SU-DHL-6 (cell line): ENCODE measurements around the gene ARPC4.

ENCODE experiments used
- H2AFZ ChIP-seq: fragments of 200-600 bp; sonication (generic); 2 replicates; pipeline ENCODE4 v1.6.1; 2014; ENCODE audit warnings: low read depth, mild to moderate bottlenecking, moderate library complexity, mixed read lengths, antibody characterized with exemption, low read length; ENCODE audit not compliant: severe bottlenecking
- H3F3A ChIP-seq: fragments of 200-600 bp; shearing (Covaris generic); 2 replicates; pipeline ENCODE4 v1.6.0; 2016; ENCODE audit warnings: antibody characterized with exemption, mild to moderate bottlenecking; ENCODE audit not compliant: insufficient read depth
- H3K27ac ChIP-seq: fragments of 200-600 bp; sonication (generic); 2 replicates; pipeline ENCODE4 v1.5.1; 2016; ENCODE audit warnings: low read depth, mild to moderate bottlenecking, low read length, moderate library complexity, mixed read lengths
- H3K27me3 ChIP-seq: fragments of 200-600 bp; sonication (generic), shearing (Covaris generic); 2 replicates; pipeline ENCODE4 v1.6.0; 2014; ENCODE audit warnings: mild to moderate bottlenecking, low read length
- H3K36me3 ChIP-seq: fragments of 200-600 bp; sonication (generic); 2 replicates; pipeline ENCODE4 v1.6.1; 2014; ENCODE audit warnings: mild to moderate bottlenecking, low read length, mixed read lengths
- H3K4me2 ChIP-seq: fragments of 300-600, 200-600 bp; shearing (Covaris generic), sonication (generic); 2 replicates; pipeline ENCODE4 v1.6.0; 2014; ENCODE audit warnings: low read length, low read depth, mild to moderate bottlenecking; ENCODE audit not compliant: poor library complexity, severe bottlenecking
- H3K4me3 ChIP-seq: fragments of 200-600 bp; sonication (generic); 2 replicates; pipeline ENCODE4 v1.5.1; 2014; ENCODE audit warnings: antibody characterized with exemption, low read length, mild to moderate bottlenecking, mixed read lengths; ENCODE audit not compliant: insufficient read depth, poor library complexity, severe bottlenecking
- H3K79me2 ChIP-seq: fragments of 200-600 bp; sonication (generic); 2 replicates; pipeline ENCODE4 v1.6.1; 2014; ENCODE audit warnings: mild to moderate bottlenecking, low read length, moderate library complexity; ENCODE audit not compliant: insufficient read depth
- H3K9ac ChIP-seq: fragments of 200-600 bp; sonication (generic); 2 replicates; pipeline ENCODE4 v1.7.0; 2014; ENCODE audit warnings: mild to moderate bottlenecking, low read length
- H3K9me2 ChIP-seq: fragments of 200-600 bp; sonication (generic); replicated peaks from 2 replicates; pipeline ENCODE4 v1.6.1; 2014; ENCODE audit warnings: low read length; ENCODE audit not compliant: insufficient read depth
- H3K9me3 ChIP-seq: fragments of 200-600 bp; sonication (generic); 2 replicates; pipeline ENCODE4 v1.6.1; 2014; ENCODE audit warnings: low read length, mixed read lengths; ENCODE audit not compliant: insufficient read depth
- H4K20me1 ChIP-seq: fragments of 200-600 bp; sonication (generic); 2 replicates; pipeline ENCODE4 v1.6.1; 2014; ENCODE audit warnings: low read depth, mild to moderate bottlenecking, antibody characterized with exemption, low read length, moderate library complexity, mixed read lengths
- EZH2phosphoT487 ChIP-seq: fragments of 200-600 bp; sonication (generic), shearing (Covaris generic); conservative IDR thresholded peaks from 2 replicates; pipeline ENCODE4 v1.6.1; 2018; ENCODE audit warnings: mild to moderate bottlenecking, antibody characterized with exemption, low read length, moderate library complexity, mixed read lengths
- TF ChIP-seq, protein P1 (sequence below): fragments of 200-600 bp; sonication (generic); IDR thresholded peaks from one replicate; pipeline ENCODE4 v1.5.1; 2017; ENCODE audit warnings: antibody characterized with exemption, mild to moderate bottlenecking, low read length, moderate library complexity; ENCODE audit not compliant: insufficient read depth, poor library complexity, severe bottlenecking

The ARPC4 gene

DNA sequence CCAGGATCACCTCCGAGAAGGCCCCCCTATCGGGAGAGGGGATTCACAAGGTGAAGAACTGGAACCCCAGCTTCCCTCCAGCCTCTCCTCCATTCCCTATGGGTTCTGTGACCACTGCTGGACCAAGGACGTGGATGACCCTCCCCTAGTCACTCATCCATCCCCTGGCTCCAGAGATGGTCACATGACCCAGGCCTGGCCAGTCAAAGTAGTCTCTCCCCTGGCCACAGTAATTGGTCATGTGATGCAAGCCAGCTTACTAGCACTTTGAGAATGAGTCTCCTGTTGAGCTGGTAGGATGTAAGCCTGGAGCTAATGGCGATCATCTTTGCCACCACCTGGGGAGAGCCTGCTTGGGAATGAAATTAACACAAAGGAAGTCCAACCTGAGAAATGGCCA lies 27.0 kb upstream of the ARPC4 start:
- Histone ChIP-seq H2AFZ (no peak overlapping the region), H3K4me3 (no peak overlapping the region), H3K4me2 (no peak overlapping the region), H3K79me2 (no peaks in the 10 kb centered on the region), H3K9me3 (no peaks in the 10 kb centered on the region), H3K36me3 (no peaks in the 10 kb centered on the region), H3F3A (0 out of 2 replicates have a peak, but pooled peaks cover 4% of the 10 kb centered on the region), H3K9me2 (no peaks in the 10 kb centered on the region), H3K27ac (no peak overlapping the region), H3K9ac (no peak overlapping the region), H3K27me3 (no peaks in the 10 kb centered on the region), H4K20me1 (no peaks in the 10 kb centered on the region)
- TF ChIP-seq EZH2phosphoT487: no peak

DNA sequence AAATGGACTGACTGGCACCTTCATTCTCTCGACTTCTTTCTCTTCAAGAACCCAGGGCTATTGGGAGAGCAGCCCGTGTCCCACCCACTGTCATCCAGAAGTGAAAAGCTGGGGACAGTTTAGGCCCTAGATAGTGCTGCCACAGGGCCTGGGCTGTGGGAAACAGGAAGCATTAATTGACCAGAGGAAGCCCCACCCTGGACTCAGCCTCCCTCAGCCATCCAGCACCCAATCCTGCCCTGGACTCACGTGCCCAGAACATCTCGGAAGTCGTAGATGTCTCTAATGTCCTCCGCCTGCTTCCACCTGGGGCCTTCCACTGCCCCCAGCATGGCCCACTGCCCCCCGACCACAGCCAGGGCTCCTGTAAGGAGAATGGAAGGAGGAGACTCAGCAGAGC lies 25.5 kb upstream of the ARPC4 start:
- Histone ChIP-seq H4K20me1 (no peaks in the 10 kb centered on the region), H3K4me2 (no peak overlapping the region), H3K27ac (no peak overlapping the region), H3K79me2 (no peaks in the 10 kb centered on the region), H3K36me3 (no peaks in the 10 kb centered on the region), H3F3A (0 out of 2 replicates have a peak, but pooled peaks cover 4% of the 10 kb centered on the region), H3K4me3 (no peak overlapping the region), H3K9ac (no peak overlapping the region), H2AFZ (no peak overlapping the region), H3K9me3 (no peaks in the 10 kb centered on the region), H3K27me3 (no peaks in the 10 kb centered on the region), H3K9me2 (no peaks in the 10 kb centered on the region)
- TF ChIP-seq, protein P1, sequence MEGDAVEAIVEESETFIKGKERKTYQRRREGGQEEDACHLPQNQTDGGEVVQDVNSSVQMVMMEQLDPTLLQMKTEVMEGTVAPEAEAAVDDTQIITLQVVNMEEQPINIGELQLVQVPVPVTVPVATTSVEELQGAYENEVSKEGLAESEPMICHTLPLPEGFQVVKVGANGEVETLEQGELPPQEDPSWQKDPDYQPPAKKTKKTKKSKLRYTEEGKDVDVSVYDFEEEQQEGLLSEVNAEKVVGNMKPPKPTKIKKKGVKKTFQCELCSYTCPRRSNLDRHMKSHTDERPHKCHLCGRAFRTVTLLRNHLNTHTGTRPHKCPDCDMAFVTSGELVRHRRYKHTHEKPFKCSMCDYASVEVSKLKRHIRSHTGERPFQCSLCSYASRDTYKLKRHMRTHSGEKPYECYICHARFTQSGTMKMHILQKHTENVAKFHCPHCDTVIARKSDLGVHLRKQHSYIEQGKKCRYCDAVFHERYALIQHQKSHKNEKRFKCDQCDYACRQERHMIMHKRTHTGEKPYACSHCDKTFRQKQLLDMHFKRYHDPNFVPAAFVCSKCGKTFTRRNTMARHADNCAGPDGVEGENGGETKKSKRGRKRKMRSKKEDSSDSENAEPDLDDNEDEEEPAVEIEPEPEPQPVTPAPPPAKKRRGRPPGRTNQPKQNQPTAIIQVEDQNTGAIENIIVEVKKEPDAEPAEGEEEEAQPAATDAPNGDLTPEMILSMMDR: no peak
- TF ChIP-seq EZH2phosphoT487: no peak

DNA sequence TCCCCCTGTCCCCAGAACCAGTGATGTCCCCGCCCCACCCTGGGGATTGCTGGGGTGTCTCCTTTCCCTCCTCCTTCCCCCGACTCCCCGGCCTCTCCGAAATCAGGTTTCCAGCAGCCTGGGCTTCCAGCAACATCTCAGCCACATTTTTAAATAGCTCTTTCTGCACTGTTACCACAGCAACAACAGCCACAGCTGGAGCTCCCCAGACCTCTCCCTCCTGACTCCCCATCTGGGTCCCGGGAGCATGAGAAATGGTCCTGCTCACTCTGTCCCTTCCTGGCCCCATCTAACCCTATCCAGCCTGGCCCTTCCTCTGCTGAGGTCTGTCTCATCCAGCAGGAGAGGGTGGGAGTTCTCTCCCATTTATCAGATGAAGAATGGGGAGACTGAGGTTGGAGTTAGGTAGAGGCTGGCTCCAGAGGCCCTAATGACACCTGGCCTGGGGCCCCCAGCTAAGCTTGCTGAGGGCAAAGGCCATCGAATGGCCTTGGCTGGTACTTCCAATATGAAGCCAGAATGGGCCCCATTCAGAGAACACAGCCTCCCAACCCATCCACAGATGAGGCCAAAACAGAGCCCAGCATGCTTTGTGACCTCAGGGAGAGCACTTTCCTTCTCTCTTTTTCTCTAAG lies 24.6 kb upstream of the ARPC4 start:
- Histone ChIP-seq H3K4me2 (no peak overlapping the region), H3F3A (0 out of 2 replicates have a peak, but pooled peaks cover 4% of the 10 kb centered on the region), H3K27me3 (no peaks in the 10 kb centered on the region), H3K9me3 (no peaks in the 10 kb centered on the region), H3K27ac (no peak overlapping the region), H3K36me3 (no peaks in the 10 kb centered on the region), H2AFZ (no peak overlapping the region), H3K9me2 (no peaks in the 10 kb centered on the region), H3K9ac (no peak overlapping the region), H4K20me1 (no peaks in the 10 kb centered on the region), H3K79me2 (no peaks in the 10 kb centered on the region), H3K4me3 (no peak overlapping the region)
- TF ChIP-seq EZH2phosphoT487: no peak
- TF ChIP-seq, protein P1: no peak

- Histone ChIP-seq H3K9ac (no peak overlapping the region), H3K79me2 (no peaks in the 10 kb centered on the region), H3K9me2 (no peaks in the 10 kb centered on the region), H3F3A (0 out of 2 replicates have a peak, but pooled peaks cover 4% of the 10 kb centered on the region), H3K4me2 (no peak overlapping the region), H4K20me1 (no peaks in the 10 kb centered on the region), H3K27ac (no peak overlapping the region), H3K9me3 (no peaks in the 10 kb centered on the region), H3K36me3 (no peaks in the 10 kb centered on the region), H3K4me3 (no peak overlapping the region), H2AFZ (no peak overlapping the region), H3K27me3 (no peaks in the 10 kb centered on the region)
- TF ChIP-seq, protein P1: no peak
- TF ChIP-seq EZH2phosphoT487: no peak
These were observed 23.9 kb upstream of the ARPC4 start for GRCh38 chr3:9769012-9769411.
